ENCODE data around the gene SCN4A. TPM values are rescaled to one million over a fixed set of nuclear protein-coding genes. Genes with fewer than 3 reads are reported as not detected.
A peak's percentile ranks its signal among the peaks of the same experiment; 100 is the strongest.

The SCN4A gene
- total RNA-seq, 2 donors from 2014 or later = 0.76 to 2.2 TPM

GRCh38 chr17:63943745-63944144 lies 29.0 kb downstream of the SCN4A start:
- DNase-seq (ENCODE audit: low spot score) = no peak
- intact Hi-C loops (cut with DNase I) = no loop called here

- intact Hi-C loops (cut with DNase I) = no loop called here
- no peak for DNase-seq (ENCODE audit: low spot score)
These were observed 30.3 kb downstream of the SCN4A start for GRCh38 chr17:63942309-63942985.

GRCh38 chr17:63941751-63942150 lies 31.0 kb downstream of the SCN4A start:
- intact Hi-C loops (cut with DNase I) = no loop called here

GRCh38 chr17:63941162-63941561 lies 31.6 kb downstream of the SCN4A start:
- no peak for DNase-seq (ENCODE audit: low spot score)
- intact Hi-C loops (cut with DNase I) = no loop called here

More at GRCh38 chr17:63941751-63942150, 31.0 kb downstream of the SCN4A start:
- no peak for DNase-seq (ENCODE audit: low spot score)

- no peak for DNase-seq (ENCODE audit: low spot score)
- intact Hi-C loops (cut with DNase I) = no loop called here
These were observed 32.1 kb downstream of the SCN4A start for GRCh38 chr17:63940584-63940983.

GRCh38 chr17:63939884-63940283 lies 32.8 kb downstream of the SCN4A start:
- no peak for DNase-seq (ENCODE audit: low spot score)
- intact Hi-C loops (cut with DNase I) = loop anchor here in 1 of 2 donors (10.0 kb wide), 1 partner anchor 85 kb away; the partner anchor contains the start of gene ICAM2

GRCh38 chr17:63939401-63939800 lies 33.3 kb downstream of the SCN4A start:
- no peak for DNase-seq (ENCODE audit: low spot score)
- intact Hi-C loops (cut with DNase I) = loop anchor here in 1 of 2 donors (10.0 kb wide), 1 partner anchor 85 kb away; the partner anchor contains the start of gene ICAM2

GRCh38 chr17:63937920-63938319 lies 34.8 kb downstream of the SCN4A start:
- intact Hi-C loops (cut with DNase I) = loop anchor here in 1 of 2 donors (10.0 kb wide), 1 partner anchor 87 kb away; the partner anchor contains the start of gene ICAM2
- DNase-seq (ENCODE audit: low spot score) = no peak

- intact Hi-C loops (cut with DNase I) = loop anchor here in 1 of 2 donors (10.0 kb wide), 1 partner anchor 87 kb away; the partner anchor contains the start of gene ICAM2
- DNase-seq (ENCODE audit: low spot score) = no peak
These were observed 35.4 kb downstream of the SCN4A start for GRCh38 chr17:63937319-63937718.

- DNase-seq (ENCODE audit: low spot score) = no peak
- intact Hi-C loops (cut with DNase I) = loop anchor here in 1 of 2 donors (10.0 kb wide), 1 partner anchor 90 kb away; the partner anchor contains the start of gene ICAM2
These were observed 38.3 kb downstream of the SCN4A start for GRCh38 chr17:63934183-63935112.

GRCh38 chr17:63933598-63933997 lies 39.1 kb downstream of the SCN4A start:
- no peak for DNase-seq (ENCODE audit: low spot score)
- intact Hi-C loops (cut with DNase I) = loop anchor here in 1 of 2 donors (10.0 kb wide), 1 partner anchor 91 kb away; the partner anchor contains the start of gene ICAM2

- intact Hi-C loops (cut with DNase I) = loop anchor here in 1 of 2 donors (10.0 kb wide), 1 partner anchor 92 kb away; the partner anchor contains the start of gene ICAM2
- no peak for DNase-seq (ENCODE audit: low spot score)
These were observed 40.0 kb downstream of the SCN4A start for GRCh38 chr17:63932721-63933120.

GRCh38 chr17:63931981-63932561 lies 40.6 kb downstream of the SCN4A start, which contains the start of gene CD79B:
CD79B (minus strand) TSS chr17:63932331; CDS start chr17:63932261, 70 bp downstream.
- intact Hi-C loops (cut with DNase I) = loop anchor here in 1 of 2 donors (10.0 kb wide), 1 partner anchor 93 kb away; the partner anchor contains the start of gene ICAM2
- DNase-seq (ENCODE audit: low spot score) = no peak

GRCh38 chr17:63930951-63931575 lies 41.7 kb downstream of the SCN4A start:
- peak; percentile 89 for DNase-seq (ENCODE audit: low spot score)
- intact Hi-C loops (cut with DNase I) = loop anchor here in 1 of 2 donors (10.0 kb wide), 1 partner anchor 94 kb away; the partner anchor contains the start of gene ICAM2

GRCh38 chr17:63929860-63930766 lies 42.6 kb downstream of the SCN4A start:
- intact Hi-C loops (cut with DNase I) = loop anchor here in 1 of 2 donors (10.0 kb wide), 1 partner anchor 95 kb away; the partner anchor contains the start of gene ICAM2
- no peak for DNase-seq (ENCODE audit: low spot score)

- intact Hi-C loops (cut with DNase I) = no loop called here
- DNase-seq (ENCODE audit: low spot score) = no peak
These were observed 43.6 kb downstream of the SCN4A start for GRCh38 chr17:63928966-63929695.

- no peak for DNase-seq (ENCODE audit: low spot score)
- intact Hi-C loops (cut with DNase I) = no loop called here
These were observed 44.5 kb downstream of the SCN4A start for GRCh38 chr17:63928172-63928666.
